ENCODE results near the gene GNAZ. TPM values are rescaled to one million over a fixed set of nuclear protein-coding genes. Genes with fewer than 3 reads are reported as not detected.

Gene GNAZ
- total and polyA plus RNA-seq, 2 donors (not counting 1 experiment from before 2014, with no cell fraction given), result 2.8 to 9.1 TPM

Small RNA genes within 50 kb of the gene (small RNA-seq; reads per million reads assigned to genes)
- gene RF00017 (ENCODE audit: insufficient read length, low read depth, low replicate concordance), result not detected
- gene RF00066 (ENCODE audit: insufficient read length, low read depth, low replicate concordance), result not detected

Other genes starting within 250 kb of the GNAZ start
- gene IGLL5, start 182.7 kb upstream of the GNAZ start, total RNA-seq, result 39.8 and 46.9 TPM in 2 replicates
- 324 and 365 TPM in 2 replicates for gene IGLL5, start 182.7 kb upstream of the GNAZ start, polyA plus RNA-seq
- gene RSPH14, start 71.5 kb downstream of the GNAZ start, total RNA-seq, result not detected in 2 replicates
- 0.26 and 0.34 TPM in 2 replicates for gene RSPH14, start 71.5 kb downstream of the GNAZ start, polyA plus RNA-seq
- gene RAB36, start 75.0 kb downstream of the GNAZ start, total RNA-seq, result 1.9 and 3.3 TPM in 2 replicates
- 0.88 and 1.1 TPM in 2 replicates for gene RAB36, start 75.0 kb downstream of the GNAZ start, polyA plus RNA-seq
- 46.4 and 49.6 TPM in 2 replicates for gene BCR, start 110.0 kb downstream of the GNAZ start, total RNA-seq
- gene BCR, start 110.0 kb downstream of the GNAZ start, polyA plus RNA-seq, result 28.3 and 30.2 TPM in 2 replicates

Data from B cell (primary cell).